Renal pelvis (tissue), 4 donors: ENCODE results near the gene HMX2. TPM values are rescaled to one million over a fixed set of nuclear protein-coding genes. Genes with fewer than 3 reads are reported as not detected.

Source experiments
- DNase-seq: peaks from one replicate; pipeline ENCODE4 v3.0.0-alpha.2; 2013
- polyA plus RNA-seq, 3 donors: library from polyadenylated mRNA; unstranded; fragments of 120-200 nt; gene quantifications; one replicate each; pipeline ENCODE4 v1.2.1, GENCODE V29; 2013; ENCODE audit not compliant: insufficient read length in 3 of 3

HMX2 gene
- polyA plus RNA-seq, 3 donors, result 1.5 to 1.6 (median 1.6) TPM

- no peak for DNase-seq
These were observed 10.9 kb upstream of the HMX2 start for GRCh38 chr10:123136806-123137642.

GRCh38 chr10:123139165-123139520 lies 8.8 kb upstream of the HMX2 start:
- DNase-seq, result no peak

GRCh38 chr10:123139521-123140163 lies 8.3 kb upstream of the HMX2 start:
- no peak for DNase-seq

GRCh38 chr10:123140164-123140982 lies 7.6 kb upstream of the HMX2 start:
- DNase-seq, result no peak

- no peak for DNase-seq
These were observed 6.9 kb upstream of the HMX2 start for GRCh38 chr10:123140983-123141390.

- no peak for DNase-seq
These were observed 5.9 kb upstream of the HMX2 start for GRCh38 chr10:123141791-123142700.

- DNase-seq, result no peak
These were observed 5.2 kb upstream of the HMX2 start for GRCh38 chr10:123142701-123143161.

- DNase-seq, result no peak
These were observed 4.6 kb upstream of the HMX2 start for GRCh38 chr10:123143162-123143824.

- no peak for DNase-seq
These were observed 4.1 kb upstream of the HMX2 start for GRCh38 chr10:123143825-123144168.

- DNase-seq, result no peak
These were observed 3.0 kb upstream of the HMX2 start for GRCh38 chr10:123144697-123145541.

- no peak for DNase-seq
These were observed 2.4 kb upstream of the HMX2 start for GRCh38 chr10:123145542-123146012.

- no peak for DNase-seq
These were observed 1.7 kb upstream of the HMX2 start for GRCh38 chr10:123146013-123146893.

- DNase-seq, result no peak
These were observed 872 bp upstream of the HMX2 start for GRCh38 chr10:123146894-123147634.

GRCh38 chr10:123148414-123149161 lies 652 bp downstream of the HMX2 start:
- DNase-seq, result no peak

GRCh38 chr10:123149162-123149567 lies 1.2 kb downstream of the HMX2 start:
- DNase-seq, result no peak

GRCh38 chr10:123149568-123150270 lies 1.8 kb downstream of the HMX2 start:
- no peak for DNase-seq
